Superior temporal gyrus (tissue), 1 donor: ENCODE data around the gene NUAK1.
"Not testable (repeated sequence)": the region's sequence is repeated elsewhere in the genome, so short reads cannot be mapped to it uniquely, and the experiment has no call there.

Experiments
- DNase-seq: peaks from one replicate; pipeline ENCODE4 v3.0.0-alpha.2; 2016; ENCODE audit errors: extremely low spot score

Gene NUAK1

GRCh38 chr12:106146987-106147386, 8.2 kb upstream of the NUAK1 start:
- DNase-seq = no peak

- DNase-seq = peak; percentile 79
Observed at GRCh38 chr12:106145539-106146447, 7.0 kb upstream of the NUAK1 start.

- peak; percentile 52 for DNase-seq
Observed at GRCh38 chr12:106144847-106145246, 6.1 kb upstream of the NUAK1 start.

GRCh38 chr12:106142591-106143261, 4.0 kb upstream of the NUAK1 start:
- peak; percentile 36 for DNase-seq

- not testable (repeated sequence) for DNase-seq
Observed at GRCh38 chr12:106141920-106142319, 3.2 kb upstream of the NUAK1 start.

- DNase-seq = peak; percentile 14
Observed at GRCh38 chr12:106141452-106141851, 2.7 kb upstream of the NUAK1 start.

GRCh38 chr12:106141003-106141402, 2.2 kb upstream of the NUAK1 start:
- DNase-seq = peak; percentile 24

- peak; percentile 18 for DNase-seq
Observed at GRCh38 chr12:106140223-106140986, 1.7 kb upstream of the NUAK1 start.

GRCh38 chr12:106139422-106140171, 843 bp upstream of the NUAK1 start:
- peak; percentile 57 for DNase-seq

- no peak for DNase-seq
Observed at GRCh38 chr12:106138357-106138632, 459 bp downstream of the NUAK1 start.

GRCh38 chr12:106137530-106138356, 1.0 kb downstream of the NUAK1 start:
- peak; percentile 77 for DNase-seq

GRCh38 chr12:106136263-106136662, 2.5 kb downstream of the NUAK1 start:
- DNase-seq = peak; percentile 99

GRCh38 chr12:106135781-106136180, 3.0 kb downstream of the NUAK1 start:
- DNase-seq = no peak

GRCh38 chr12:106135075-106135474, 3.7 kb downstream of the NUAK1 start:
- peak; percentile 73 for DNase-seq

GRCh38 chr12:106134294-106134949, 4.3 kb downstream of the NUAK1 start:
- no peak for DNase-seq

GRCh38 chr12:106133136-106134087, 5.3 kb downstream of the NUAK1 start:
- DNase-seq = peak; percentile 24

- DNase-seq = peak; percentile 8
Observed at GRCh38 chr12:106132175-106133135, 6.3 kb downstream of the NUAK1 start.

- peak; percentile 16 for DNase-seq
Observed at GRCh38 chr12:106131676-106132075, 7.1 kb downstream of the NUAK1 start.
